ENCODE measurements around the gene NDUFAB1. TPM values are rescaled to one million over a fixed set of nuclear protein-coding genes. Genes with fewer than 3 reads are reported as not detected.

Gene NDUFAB1
- total RNA-seq, 6 donors from 2014 or later, result 21.0 to 69.2 (median 44.3) TPM

GRCh38 chr16:23564575-23565363 is 31.3 kb downstream of the NDUFAB1 start:
- no peak for DNase-seq
- TF ChIP-seq POLR2A (IDR thresholded peaks at IDR 0.05) (no peak), EP300 (IDR thresholded peaks at IDR 0.05) (no peak), POLR2AphosphoS5 (IDR thresholded peaks at IDR 0.05) (no peak), CTCF (IDR thresholded peaks at IDR 0.05) (no peak)
- 81 to 85% methylated on average over 8 to 9 of the region's 9 CpGs for WGBS, 2 donors
- Histone ChIP-seq H3K27ac (no peak overlapping the region), H3K27me3 (no peaks in the 10 kb centered on the region), H3K4me1 (peaks cover 0 to 10% (median 3%) of the 10 kb centered on the region in 4 donors), H3K4me3 (no peak overlapping the region), H3K9me3 (no peaks in the 10 kb centered on the region), H3K36me3 (peaks cover 28 to 99% (median 77%) of the 10 kb centered on the region in 4 donors)
- no peak for ATAC-seq (ENCODE audit: low FRiP score in 2 of 2)

GRCh38 chr16:23563186-23563585 is 32.9 kb downstream of the NDUFAB1 start:
- DNase-seq (no peak), ATAC-seq (ENCODE audit: low FRiP score in 2 of 2) (no peak)
- peaks cover 9 to 26% (median 15%) of the 10 kb centered on the region in 4 donors for H3K4me1 ChIP-seq
- TF ChIP-seq EP300 (IDR thresholded peaks at IDR 0.05) (no peak), CTCF (IDR thresholded peaks at IDR 0.05) (no peak), POLR2A (IDR thresholded peaks at IDR 0.05) (no peak), POLR2AphosphoS5 (IDR thresholded peaks at IDR 0.05) (no peak)
- H3K9me3 ChIP-seq, result no peaks in the 10 kb centered on the region
- H3K27ac ChIP-seq, result no peak overlapping the region
- H3K27me3 ChIP-seq, result no peaks in the 10 kb centered on the region
- H3K36me3 ChIP-seq, result peaks cover 25 to 92% (median 72%) of the 10 kb centered on the region in 4 donors
- H3K4me3 ChIP-seq, result no peak overlapping the region
- 90 to 94% methylated on average over 6 of the region's 6 CpGs for WGBS, 2 donors

GRCh38 chr16:23562505-23562904 is 33.6 kb downstream of the NDUFAB1 start:
- H3K4me1 ChIP-seq, result peaks cover 9 to 29% (median 16%) of the 10 kb centered on the region in 4 donors
- H3K27ac ChIP-seq, result no peak overlapping the region
- H3K4me3 ChIP-seq, result no peak overlapping the region
- WGBS, 2 donors, result 93 to 97% methylated on average over 13 of the region's 13 CpGs
- H3K9me3 ChIP-seq, result no peaks in the 10 kb centered on the region
- no peak for ATAC-seq (ENCODE audit: low FRiP score in 2 of 2)
- TF ChIP-seq CTCF (IDR thresholded peaks at IDR 0.05), result no peak
- TF ChIP-seq EP300 (IDR thresholded peaks at IDR 0.05), result no peak
- no peak for TF ChIP-seq POLR2AphosphoS5 (IDR thresholded peaks at IDR 0.05)
- TF ChIP-seq POLR2A (IDR thresholded peaks at IDR 0.05), result no peak
- peaks cover 25 to 86% (median 68%) of the 10 kb centered on the region in 4 donors for H3K36me3 ChIP-seq
- DNase-seq, result no peak
- no peaks in the 10 kb centered on the region for H3K27me3 ChIP-seq

- H3K36me3 ChIP-seq, result peaks cover 22 to 77% (median 60%) of the 10 kb centered on the region in 4 donors
- TF ChIP-seq EP300 (IDR thresholded peaks at IDR 0.05) (no peak), POLR2A (IDR thresholded peaks at IDR 0.05) (no peak), CTCF (IDR thresholded peaks at IDR 0.05) (no peak), POLR2AphosphoS5 (IDR thresholded peaks at IDR 0.05) (no peak)
- 86 to 91% methylated on average over 5 of the region's 5 CpGs for WGBS, 2 donors
These were observed 34.5 kb downstream of the NDUFAB1 start for GRCh38 chr16:23561586-23561985.

More at GRCh38 chr16:23561586-23561985, 34.5 kb downstream of the NDUFAB1 start:
- ATAC-seq (ENCODE audit: low FRiP score in 2 of 2) (no peak), DNase-seq (no peak)
- no peaks in the 10 kb centered on the region for H3K27me3 ChIP-seq
- no peak overlapping the region for H3K4me3 ChIP-seq
- H3K4me1 ChIP-seq, result peaks cover 12 to 34% (median 19%) of the 10 kb centered on the region in 4 donors
- H3K9me3 ChIP-seq, result no peaks in the 10 kb centered on the region
- no peak overlapping the region for H3K27ac ChIP-seq

Measured in upper lobe of left lung (tissue), 6 donors.